Measurements from ENCODE around the gene GOSR2.

GRCh38 chr17:46960152-46960551 lies 37.2 kb downstream of the GOSR2 start:
- TF ChIP-seq POLR2A (IDR thresholded peaks at IDR 0.05) (no peak), CTCF (IDR thresholded peaks at IDR 0.05) (no peak)
